Measurements from ENCODE around the gene MRPL38.
A peak's percentile ranks its signal among the peaks of the same experiment; 100 is the strongest.

MRPL38 gene

GRCh38 chr17:75917917-75918445 is 13.3 kb upstream of the MRPL38 start:
- DNase-seq, result no peak

- DNase-seq, result no peak
Observed at GRCh38 chr17:75917141-75917916, 12.6 kb upstream of the MRPL38 start.

GRCh38 chr17:75915268-75915667 is 10.6 kb upstream of the MRPL38 start:
- DNase-seq, result no peak

GRCh38 chr17:75914643-75915267 is 10.1 kb upstream of the MRPL38 start:
- DNase-seq, result no peak

- DNase-seq, result no peak
Observed at GRCh38 chr17:75913537-75914210, 9.0 kb upstream of the MRPL38 start.

- peak; percentile 59 for DNase-seq
Observed at GRCh38 chr17:75910699-75911098, 6.0 kb upstream of the MRPL38 start.

GRCh38 chr17:75909812-75910274 is 5.2 kb upstream of the MRPL38 start:
- peak; percentile 86 for DNase-seq

- peak; percentile 96 for DNase-seq
Observed at GRCh38 chr17:75909051-75909811, 4.5 kb upstream of the MRPL38 start.

GRCh38 chr17:75908201-75908600 is 3.5 kb upstream of the MRPL38 start:
- peak; percentile 75 for DNase-seq

GRCh38 chr17:75906143-75906884 is 1.6 kb upstream of the MRPL38 start:
- no peak for DNase-seq

GRCh38 chr17:75902406-75902805 is 2.3 kb downstream of the MRPL38 start:
- DNase-seq, result no peak

GRCh38 chr17:75901727-75902126 is 3.0 kb downstream of the MRPL38 start:
- no peak for DNase-seq

- no peak for DNase-seq
Observed at GRCh38 chr17:75900691-75901533, 3.8 kb downstream of the MRPL38 start.

GRCh38 chr17:75899767-75900468 is 4.8 kb downstream of the MRPL38 start:
- no peak for DNase-seq

GRCh38 chr17:75899353-75899752 is 5.3 kb downstream of the MRPL38 start:
- no peak for DNase-seq

- no peak for DNase-seq
Observed at GRCh38 chr17:75898791-75899190, 5.9 kb downstream of the MRPL38 start.

- no peak for DNase-seq
Observed at GRCh38 chr17:75898065-75898464, 6.6 kb downstream of the MRPL38 start.

- DNase-seq, result no peak
Observed at GRCh38 chr17:75897160-75898019, 7.3 kb downstream of the MRPL38 start.

- DNase-seq, result peak; percentile 59
Observed at GRCh38 chr17:75896415-75897159, 8.1 kb downstream of the MRPL38 start, which contains the start of gene TRIM65. TSS of gene TRIM65 (minus strand) at chr17:75896951. CDS start at chr17:75896937, 14 bp downstream.
